ENCODE measurements around the gene NR2E3. TPM values are rescaled to one million over a fixed set of nuclear protein-coding genes. Genes with fewer than 3 reads are reported as not detected.

NR2E3 gene
- total and polyA plus RNA-seq, 4 donors = 0.17 to 0.18 TPM; not detected in 2

- H3K9me3 ChIP-seq (ENCODE audit: control insufficient read depth in 4 of 4, low read length in 3 of 4) = no peaks in the 10 kb centered on the region
- H3K36me3 ChIP-seq (ENCODE audit: control insufficient read depth in 4 of 4, insufficient read depth in 3 of 4, low read depth in 1 of 4, low read length in 3 of 4) = peaks cover 0 to 2% (median 0%) of the 10 kb centered on the region in 4 donors
- no peaks in the 10 kb centered on the region for H3K4me1 ChIP-seq (ENCODE audit: control insufficient read depth in 4 of 4, insufficient read depth in 4 of 4, low read length in 3 of 4)
- no peak overlapping the region for H3K27ac ChIP-seq (ENCODE audit: low read depth in 1 of 2, low read length in 2 of 2)
- no peak overlapping the region for H3K9ac ChIP-seq (ENCODE audit: low read depth in 1 of 2, low read length in 2 of 2)
- H3K27me3 ChIP-seq (ENCODE audit: control insufficient read depth in 4 of 4, insufficient read depth in 4 of 4, low read length in 3 of 4) = no peaks in the 10 kb centered on the region
- no peak for DNase-seq (ENCODE audit: low spot score)
- H3K4me3 ChIP-seq (ENCODE audit: low read depth in 1 of 3, low read length in 3 of 3) = no peak overlapping the region
- TF ChIP-seq, protein P1, sequence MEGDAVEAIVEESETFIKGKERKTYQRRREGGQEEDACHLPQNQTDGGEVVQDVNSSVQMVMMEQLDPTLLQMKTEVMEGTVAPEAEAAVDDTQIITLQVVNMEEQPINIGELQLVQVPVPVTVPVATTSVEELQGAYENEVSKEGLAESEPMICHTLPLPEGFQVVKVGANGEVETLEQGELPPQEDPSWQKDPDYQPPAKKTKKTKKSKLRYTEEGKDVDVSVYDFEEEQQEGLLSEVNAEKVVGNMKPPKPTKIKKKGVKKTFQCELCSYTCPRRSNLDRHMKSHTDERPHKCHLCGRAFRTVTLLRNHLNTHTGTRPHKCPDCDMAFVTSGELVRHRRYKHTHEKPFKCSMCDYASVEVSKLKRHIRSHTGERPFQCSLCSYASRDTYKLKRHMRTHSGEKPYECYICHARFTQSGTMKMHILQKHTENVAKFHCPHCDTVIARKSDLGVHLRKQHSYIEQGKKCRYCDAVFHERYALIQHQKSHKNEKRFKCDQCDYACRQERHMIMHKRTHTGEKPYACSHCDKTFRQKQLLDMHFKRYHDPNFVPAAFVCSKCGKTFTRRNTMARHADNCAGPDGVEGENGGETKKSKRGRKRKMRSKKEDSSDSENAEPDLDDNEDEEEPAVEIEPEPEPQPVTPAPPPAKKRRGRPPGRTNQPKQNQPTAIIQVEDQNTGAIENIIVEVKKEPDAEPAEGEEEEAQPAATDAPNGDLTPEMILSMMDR (IDR thresholded peaks at IDR 0.05; ENCODE audit: low read depth, low read length, missing input control) = no peak
- WGBS = 92% methylated on average over 6 of the region's 6 CpGs
Observed at GRCh38 chr15:71789616-71790015, 20.7 kb upstream of the NR2E3 start.

DNA sequence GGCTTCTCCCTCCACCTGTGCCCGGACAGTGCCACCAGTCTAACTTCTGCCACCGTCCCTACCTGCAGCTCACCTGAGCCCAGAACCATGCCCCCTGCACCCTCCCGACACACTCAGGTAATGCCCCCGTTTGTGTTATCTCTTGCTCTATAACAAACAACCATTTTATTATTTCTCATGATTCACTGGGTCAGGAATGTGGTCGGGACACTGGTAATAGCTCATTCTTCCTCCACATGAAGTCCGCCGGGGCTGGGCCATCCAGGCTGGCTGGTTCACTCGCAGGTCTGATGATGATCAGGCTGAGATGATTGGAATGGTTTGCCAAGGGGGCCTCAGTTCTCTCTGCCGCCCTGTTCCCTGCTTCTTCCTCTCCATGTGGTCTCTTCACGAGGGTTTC is 20.3 kb upstream of the NR2E3 start:
- no peak overlapping the region for H3K4me3 ChIP-seq (ENCODE audit: low read depth in 1 of 3, low read length in 3 of 3)
- TF ChIP-seq SP1 (IDR thresholded peaks at IDR 0.05) (no peak), RXRA (IDR thresholded peaks at IDR 0.05) (no peak), ATF3 (IDR thresholded peaks at IDR 0.05) (no peak), NR2F2 (IDR thresholded peaks at IDR 0.05) (no peak), YY1 (IDR thresholded peaks at IDR 0.05) (no peak), REST (IDR thresholded peaks at IDR 0.05) (no peak), FOXA2 (IDR thresholded peaks at IDR 0.05) (no peak), RAD21 (IDR thresholded peaks at IDR 0.05) (no peak), JUND (IDR thresholded peaks at IDR 0.05) (no peak), TAF1 (conservative IDR thresholded peaks at IDR 0.05) (no peak), ZBTB33 (IDR thresholded peaks at IDR 0.05) (no peak), HNF4A (conservative IDR thresholded peaks at IDR 0.05) (no peak), EGR1 (IDR thresholded peaks at IDR 0.05; ENCODE audit: low read depth in 2 of 2) (no peak), FOXA1 (IDR thresholded peaks at IDR 0.05) (no peak), GABPA (IDR thresholded peaks at IDR 0.05 in 1 of 2, conservative IDR thresholded peaks at IDR 0.05 in 1 of 2) (no peak), HNF4G (IDR thresholded peaks at IDR 0.05) (no peak)
- TF ChIP-seq, protein P1 (IDR thresholded peaks at IDR 0.05; ENCODE audit: low read depth, low read length, missing input control) = no peak
- TF ChIP-seq, protein P2, sequence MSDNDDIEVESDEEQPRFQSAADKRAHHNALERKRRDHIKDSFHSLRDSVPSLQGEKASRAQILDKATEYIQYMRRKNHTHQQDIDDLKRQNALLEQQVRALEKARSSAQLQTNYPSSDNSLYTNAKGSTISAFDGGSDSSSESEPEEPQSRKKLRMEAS (IDR thresholded peaks at IDR 0.05) = no peak
- H3K9ac ChIP-seq (ENCODE audit: low read depth in 1 of 2, low read length in 2 of 2) = no peak overlapping the region
- H3K9me3 ChIP-seq (ENCODE audit: control insufficient read depth in 4 of 4, low read length in 3 of 4) = no peaks in the 10 kb centered on the region
- H3K36me3 ChIP-seq (ENCODE audit: control insufficient read depth in 4 of 4, insufficient read depth in 3 of 4, low read depth in 1 of 4, low read length in 3 of 4) = peaks cover 0 to 2% (median 0%) of the 10 kb centered on the region in 4 donors
- 87% methylated on average over 10 of the region's 10 CpGs for WGBS
- no peak for DNase-seq (ENCODE audit: low spot score)
- no peaks in the 10 kb centered on the region for H3K27me3 ChIP-seq (ENCODE audit: control insufficient read depth in 4 of 4, insufficient read depth in 4 of 4, low read length in 3 of 4)
- H3K27ac ChIP-seq (ENCODE audit: low read depth in 1 of 2, low read length in 2 of 2) = no peak overlapping the region
- no peaks in the 10 kb centered on the region for H3K4me1 ChIP-seq (ENCODE audit: control insufficient read depth in 4 of 4, insufficient read depth in 4 of 4, low read length in 3 of 4)
